OCI-LY7 (cell line): Measurements from ENCODE around the gene AQP12B. TPM values are rescaled to one million over a fixed set of nuclear protein-coding genes. Genes with fewer than 3 reads are reported as not detected.

Experiments used
- BruUV-seq: library from RNA; stranded (reverse); fragments of 400-500 nt; replicated peaks from 2 replicates; lab custom pipeline; 2021; lab: Mats Ljungman, UMichigan
- CTCF ChIA-PET: fragments of 300-600 bp; sonication (Branson Sonifier 250); formaldehyde crosslinking; loops from one replicate; lab custom pipeline; 2022; ENCODE audit warnings: antibody characterized with exemption; ENCODE audit not compliant: unreplicated experiment; lab: Charles Lee
- POLR2A ChIA-PET: fragments of 300-600 bp; sonication (Branson Sonifier 250); formaldehyde crosslinking; loops from one replicate; lab custom pipeline; 2022; ENCODE audit warnings: antibody characterized with exemption; lab: Charles Lee
- DNase-seq: peaks from one replicate; pipeline ENCODE4 v3.0.0-alpha.2; 2015; ENCODE audit warnings: low spot score
- H2AFZ ChIP-seq: fragments of 200-600 bp; sonication (generic), shearing (Covaris generic); 2 replicates; pipeline ENCODE4 v1.6.1; 2014; ENCODE audit warnings: mild to moderate bottlenecking, antibody characterized with exemption, low read length, moderate library complexity
- H3K27ac ChIP-seq: fragments of 200-600 bp; sonication (generic); 2 replicates; pipeline ENCODE4 v1.5.1; 2014; ENCODE audit warnings: mixed run types, low read depth, mild to moderate bottlenecking, moderate library complexity, low read length, inconsistent platforms; ENCODE audit not compliant: poor library complexity, severe bottlenecking
- H3K36me3 ChIP-seq: fragments of 200-600 bp; sonication (generic); 2 replicates; pipeline ENCODE4 v1.6.1; 2014; ENCODE audit warnings: mild to moderate bottlenecking, antibody characterized with exemption, low read length, moderate library complexity, mixed read lengths; ENCODE audit not compliant: insufficient read depth
- H3K4me1 ChIP-seq: fragments of 200-600 bp; sonication (generic); 2 replicates; pipeline ENCODE4 v1.5.1; 2014; ENCODE audit warnings: mild to moderate bottlenecking, low read length; ENCODE audit not compliant: insufficient read depth, poor library complexity, severe bottlenecking
- H3K4me2 ChIP-seq: fragments of 200-600 bp; sonication (generic); 2 replicates; pipeline ENCODE4 v1.6.1; 2014; ENCODE audit warnings: mild to moderate bottlenecking, low read length
- H3K4me3 ChIP-seq: fragments of 200-600 bp; sonication (generic); 2 replicates; pipeline ENCODE4 v1.5.1; 2014; ENCODE audit warnings: mild to moderate bottlenecking, low read depth, low read length; ENCODE audit not compliant: poor library complexity, severe bottlenecking
- H3K79me2 ChIP-seq: fragments of 200-600 bp; sonication (generic); 2 replicates; pipeline ENCODE4 v1.6.1; 2016; ENCODE audit warnings: low read depth, mild to moderate bottlenecking, low read length, moderate library complexity, mixed read lengths; ENCODE audit not compliant: insufficient read depth
- H3K9me2 ChIP-seq: fragments of 200-600 bp; sonication (generic); 2 replicates; pipeline ENCODE4 v1.6.1; 2016; ENCODE audit warnings: mild to moderate bottlenecking, low read length, mixed read lengths; ENCODE audit not compliant: insufficient read depth
- H3K9me3 ChIP-seq: fragments of 200-600 bp; sonication (generic); 2 replicates; pipeline ENCODE4 v1.6.1; 2014; ENCODE audit warnings: mild to moderate bottlenecking, mixed run types, low read length, mixed read lengths
- H4K20me1 ChIP-seq: fragments of 200-600 bp; sonication (generic); 2 replicates; pipeline ENCODE4 v1.6.1; 2014; ENCODE audit warnings: mild to moderate bottlenecking, antibody characterized with exemption, low read length, moderate library complexity, mixed read lengths; ENCODE audit not compliant: insufficient read depth
- EZH2phosphoT487 ChIP-seq: fragments of 200-600 bp; sonication (generic); IDR thresholded peaks from 2 replicates; pipeline ENCODE4 v1.6.1; 2018; ENCODE audit warnings: low read depth, borderline replicate concordance, mild to moderate bottlenecking, mixed run types, antibody characterized with exemption, low read length, moderate library complexity, mixed read lengths
- intact Hi-C: fragments of 100-400 bp; cut with micrococcal nuclease; formaldehyde crosslinking; loops from one replicate; pipeline ENCODE4 v1.10.0; 2022; ENCODE audit not compliant: unreplicated experiment
- total RNA-seq, 2 experiments: library from RNA; depleted of rRNA in 1 of 2; stranded (reverse); fragments of >200 nt in 1 of 2; shearing (Covaris generic) in 1 of 2; gene quantifications; 2 replicates each; pipeline ENCODE4 v1.2.3, GENCODE V29; 2014 to 2022
- TF ChIP-seq, protein P1 (sequence below): fragments of 200-600 bp; sonication (generic); conservative IDR thresholded peaks from 2 replicates; pipeline ENCODE4 v1.5.1; 2014; ENCODE audit warnings: mild to moderate bottlenecking, antibody characterized with exemption, low read length, moderate library complexity, mixed read lengths

Gene AQP12B
- total RNA-seq, 2 experiments from 2014 or later, result not detected

DNA sequence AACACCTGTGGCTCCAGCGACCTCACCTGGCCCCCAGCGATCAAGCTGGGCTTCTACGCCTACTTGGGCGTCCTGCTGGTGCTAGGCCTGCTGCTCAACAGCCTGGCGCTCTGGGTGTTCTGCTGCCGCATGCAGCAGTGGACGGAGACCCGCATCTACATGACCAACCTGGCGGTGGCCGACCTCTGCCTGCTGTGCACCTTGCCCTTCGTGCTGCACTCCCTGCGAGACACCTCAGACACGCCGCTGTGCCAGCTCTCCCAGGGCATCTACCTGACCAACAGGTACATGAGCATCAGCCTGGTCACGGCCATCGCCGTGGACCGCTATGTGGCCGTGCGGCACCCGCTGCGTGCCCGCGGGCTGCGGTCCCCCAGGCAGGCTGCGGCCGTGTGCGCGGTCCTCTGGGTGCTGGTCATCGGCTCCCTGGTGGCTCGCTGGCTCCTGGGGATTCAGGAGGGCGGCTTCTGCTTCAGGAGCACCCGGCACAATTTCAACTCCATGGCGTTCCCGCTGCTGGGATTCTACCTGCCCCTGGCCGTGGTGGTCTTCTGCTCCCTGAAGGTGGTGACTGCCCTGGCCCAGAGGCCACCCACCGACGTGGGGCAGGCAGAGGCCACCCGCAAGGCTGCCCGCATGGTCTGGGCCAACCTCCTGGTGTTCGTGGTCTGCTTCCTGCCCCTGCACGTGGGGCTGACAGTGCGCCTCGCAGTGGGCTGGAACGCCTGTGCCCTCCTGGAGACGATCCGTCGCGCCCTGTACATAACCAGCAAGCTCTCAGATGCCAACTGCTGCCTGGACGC is 52.5 kb downstream of the AQP12B start:
- H3K36me3 ChIP-seq, result no peaks in the 10 kb centered on the region
- no TSS peak for BruUV-seq
- no peaks in the 10 kb centered on the region for H3K9me2 ChIP-seq
- no peak for TF ChIP-seq EZH2phosphoT487
- TF ChIP-seq, protein P1, sequence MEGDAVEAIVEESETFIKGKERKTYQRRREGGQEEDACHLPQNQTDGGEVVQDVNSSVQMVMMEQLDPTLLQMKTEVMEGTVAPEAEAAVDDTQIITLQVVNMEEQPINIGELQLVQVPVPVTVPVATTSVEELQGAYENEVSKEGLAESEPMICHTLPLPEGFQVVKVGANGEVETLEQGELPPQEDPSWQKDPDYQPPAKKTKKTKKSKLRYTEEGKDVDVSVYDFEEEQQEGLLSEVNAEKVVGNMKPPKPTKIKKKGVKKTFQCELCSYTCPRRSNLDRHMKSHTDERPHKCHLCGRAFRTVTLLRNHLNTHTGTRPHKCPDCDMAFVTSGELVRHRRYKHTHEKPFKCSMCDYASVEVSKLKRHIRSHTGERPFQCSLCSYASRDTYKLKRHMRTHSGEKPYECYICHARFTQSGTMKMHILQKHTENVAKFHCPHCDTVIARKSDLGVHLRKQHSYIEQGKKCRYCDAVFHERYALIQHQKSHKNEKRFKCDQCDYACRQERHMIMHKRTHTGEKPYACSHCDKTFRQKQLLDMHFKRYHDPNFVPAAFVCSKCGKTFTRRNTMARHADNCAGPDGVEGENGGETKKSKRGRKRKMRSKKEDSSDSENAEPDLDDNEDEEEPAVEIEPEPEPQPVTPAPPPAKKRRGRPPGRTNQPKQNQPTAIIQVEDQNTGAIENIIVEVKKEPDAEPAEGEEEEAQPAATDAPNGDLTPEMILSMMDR, result no peak
- no peak for DNase-seq
- H3K4me2 ChIP-seq, result no peak overlapping the region
- ChIA-PET POLR2A (no interaction called here), CTCF (no interaction called here)
- H4K20me1 ChIP-seq, result no peaks in the 10 kb centered on the region
- no peaks in the 10 kb centered on the region for H3K79me2 ChIP-seq
- no peaks in the 10 kb centered on the region for H3K4me1 ChIP-seq
- H2AFZ ChIP-seq, result no peak overlapping the region
- H3K9me3 ChIP-seq, result peaks cover 9% of the 10 kb centered on the region; the same call in 1 of the 2 replicates
- intact Hi-C loops, result no loop called here
- no peak overlapping the region for H3K4me3 ChIP-seq
- H3K27ac ChIP-seq, result no peak overlapping the region

DNA sequence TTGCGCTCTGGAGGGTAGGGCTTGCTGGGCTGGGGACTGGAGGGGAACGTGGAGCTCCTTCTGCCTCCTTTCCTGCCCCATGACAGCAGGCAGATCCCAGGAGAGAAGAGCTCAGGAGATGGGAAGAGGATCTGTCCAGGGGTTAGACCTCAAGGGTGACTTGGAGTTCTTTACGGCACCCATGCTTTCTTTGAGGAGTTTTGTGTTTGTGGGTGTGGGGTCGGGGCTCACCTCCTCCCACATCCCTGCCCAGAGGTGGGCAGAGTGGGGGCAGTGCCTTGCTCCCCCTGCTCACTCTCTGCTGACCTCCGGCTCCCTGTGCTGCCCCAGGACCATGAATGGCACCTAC is 53.1 kb downstream of the AQP12B start:
- no peak for DNase-seq
- Histone ChIP-seq H3K4me3 (no peak overlapping the region), H3K4me2 (no peak overlapping the region), H4K20me1 (no peaks in the 10 kb centered on the region), H3K9me3 (peaks cover 9% of the 10 kb centered on the region; the same call in 1 of the 2 replicates), H3K9me2 (no peaks in the 10 kb centered on the region), H3K27ac (no peak overlapping the region), H2AFZ (no peak overlapping the region), H3K36me3 (no peaks in the 10 kb centered on the region), H3K4me1 (no peaks in the 10 kb centered on the region), H3K79me2 (no peaks in the 10 kb centered on the region)
- ChIA-PET CTCF (no interaction called here), POLR2A (no interaction called here)
- BruUV-seq, result no TSS peak
- TF ChIP-seq, protein P1, result no peak
- no peak for TF ChIP-seq EZH2phosphoT487
- intact Hi-C loops, result no loop called here
